ENCODE results near the gene SCGB1C1.
A peak's percentile ranks its signal among the peaks of the same experiment; 100 is the strongest.

SCGB1C1 gene

DNA sequence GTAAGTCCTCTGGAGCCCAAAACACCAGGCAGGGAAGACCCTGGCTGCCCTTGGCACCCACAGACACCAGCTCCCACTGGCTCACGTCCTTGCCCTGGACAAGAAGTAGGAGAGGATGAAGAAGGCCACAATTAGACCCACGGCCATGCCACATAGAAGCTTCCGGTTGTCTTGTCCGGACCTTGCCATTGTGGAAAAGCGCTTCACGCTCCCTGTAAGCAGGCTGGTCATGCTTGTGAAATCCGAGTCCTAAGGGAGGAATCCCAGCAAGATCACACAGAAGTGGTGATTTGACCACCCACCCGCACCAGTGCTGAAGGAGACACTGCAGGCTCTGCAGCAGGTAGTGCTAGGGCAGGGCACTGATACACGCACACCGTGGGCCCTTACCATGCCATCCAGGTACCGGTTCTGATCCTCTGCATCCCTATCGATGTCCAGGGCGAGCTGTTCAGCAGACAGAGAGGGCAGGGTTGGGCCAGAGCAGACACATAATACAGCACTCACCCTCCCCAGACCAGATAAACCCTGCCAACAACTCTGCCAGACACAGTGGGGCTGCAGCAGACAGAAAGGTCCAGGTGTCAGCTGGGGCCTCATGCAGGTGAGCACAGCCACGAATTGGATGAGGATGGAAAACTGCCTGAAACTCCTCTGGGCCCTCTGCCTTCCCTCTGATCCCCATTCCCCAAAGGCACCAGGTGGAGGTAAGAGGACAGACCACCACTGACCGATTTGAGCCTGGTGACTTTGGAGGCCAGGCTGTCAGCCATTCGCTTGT is 12.5 kb downstream of the SCGB1C1 start:
- DNase-seq, result no peak

DNA sequence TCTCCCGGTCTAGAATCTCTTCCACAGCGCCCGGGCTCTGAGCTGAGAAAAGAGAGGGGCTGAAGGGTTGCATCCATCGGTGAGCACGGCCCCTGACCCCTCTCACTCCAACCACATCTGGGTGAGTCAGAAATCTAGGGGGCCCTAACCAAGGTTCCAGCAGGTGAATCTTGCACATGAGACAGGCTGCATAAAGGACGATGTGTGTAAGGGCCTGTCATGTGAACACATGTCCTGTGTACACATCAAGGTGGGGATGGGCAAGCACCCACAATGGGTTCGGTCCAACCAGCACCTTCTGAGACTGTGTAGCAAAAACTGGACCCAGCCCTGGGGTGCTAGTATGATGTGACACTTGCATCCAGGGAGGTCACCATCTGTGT is 13.1 kb downstream of the SCGB1C1 start:
- DNase-seq, result no peak

- no peak for DNase-seq
Measured at GRCh38 chr11:206526-207207, 13.8 kb downstream of the SCGB1C1 start.

- DNase-seq, result peak; percentile 63
Measured at GRCh38 chr11:207208-207862, 14.5 kb downstream of the SCGB1C1 start, which contains the start of the genes BET1L and RIC8A. Gene BET1L, minus strand, starts transcription at chr11:207399. Its CDS starts 78 bp downstream, at chr11:207321. Gene RIC8A, plus strand, starts transcription at chr11:207708. Its CDS starts 1,147 bp downstream, at chr11:208855.

GRCh38 chr11:207863-208180 is 14.9 kb downstream of the SCGB1C1 start:
- DNase-seq, result no peak

DNA sequence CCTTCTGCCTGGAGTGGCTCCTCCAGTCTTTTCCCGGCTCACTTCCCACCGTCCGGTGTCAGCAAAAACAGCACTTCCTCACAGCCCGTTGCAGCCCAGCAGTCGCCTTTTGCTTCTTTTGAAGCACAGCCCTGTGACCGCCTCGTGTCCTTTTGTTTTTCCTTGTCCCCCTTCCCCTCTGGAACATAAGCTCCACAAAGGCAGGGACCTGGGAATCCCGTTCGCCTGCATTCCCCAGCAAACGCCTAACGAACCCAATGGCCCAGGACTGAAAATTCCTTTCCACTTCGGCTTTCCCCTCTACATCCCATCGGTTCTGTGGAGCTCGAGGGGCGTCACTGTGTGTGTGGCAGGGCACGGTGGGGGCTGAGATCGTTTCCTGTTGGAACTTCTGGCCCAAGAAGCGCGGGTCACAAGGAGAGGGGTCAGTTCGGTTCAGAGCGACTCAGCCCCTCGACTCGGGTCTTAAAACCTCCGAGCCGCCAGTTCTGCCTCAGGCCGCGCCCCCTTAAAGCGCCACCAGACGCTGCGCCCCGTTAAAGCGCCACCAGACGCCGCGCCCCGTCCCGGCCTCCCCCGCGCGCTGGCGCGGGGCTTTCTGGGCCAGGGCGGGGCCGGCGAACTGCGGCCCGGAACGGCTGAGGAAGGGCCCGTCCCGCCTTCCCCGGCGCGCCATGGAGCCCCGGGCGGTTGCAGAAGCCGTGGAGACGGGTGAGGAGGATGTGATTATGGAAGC is 15.5 kb downstream of the SCGB1C1 start:
- no peak for DNase-seq

- DNase-seq, result no peak
Measured at GRCh38 chr11:208917-209260, 16.0 kb downstream of the SCGB1C1 start.

GRCh38 chr11:209275-210121 is 16.6 kb downstream of the SCGB1C1 start:
- DNase-seq, result no peak

GRCh38 chr11:210122-210802 is 17.4 kb downstream of the SCGB1C1 start:
- no peak for DNase-seq

GRCh38 chr11:210803-211180 is 17.9 kb downstream of the SCGB1C1 start:
- DNase-seq, result no peak

GRCh38 chr11:211295-211694 is 18.4 kb downstream of the SCGB1C1 start:
- no peak for DNase-seq

DNA sequence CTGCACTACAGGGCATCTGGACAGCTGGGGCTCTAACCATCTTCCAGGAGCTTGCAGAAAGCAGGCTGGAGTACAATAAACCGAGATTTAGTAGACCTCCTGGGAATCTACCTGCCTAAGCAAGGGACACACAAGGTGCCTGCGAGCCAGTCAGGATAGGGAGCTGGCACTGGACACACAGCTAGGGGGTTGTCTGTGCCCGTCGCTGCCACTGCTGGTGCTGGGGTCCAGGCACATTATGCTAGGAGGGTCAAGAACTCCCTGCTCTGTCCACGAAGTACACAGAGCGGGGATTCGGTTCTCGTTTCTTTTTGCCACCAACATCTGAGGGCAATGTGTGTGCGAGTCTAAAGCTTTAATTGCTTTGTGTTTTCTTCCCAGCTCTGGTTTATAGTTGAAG is 18.9 kb downstream of the SCGB1C1 start:
- DNase-seq, result no peak

- no peak for DNase-seq
Measured at GRCh38 chr11:212150-213100, 19.5 kb downstream of the SCGB1C1 start.

- no peak for DNase-seq
Measured at GRCh38 chr11:213111-213510, 20.2 kb downstream of the SCGB1C1 start.

DNA sequence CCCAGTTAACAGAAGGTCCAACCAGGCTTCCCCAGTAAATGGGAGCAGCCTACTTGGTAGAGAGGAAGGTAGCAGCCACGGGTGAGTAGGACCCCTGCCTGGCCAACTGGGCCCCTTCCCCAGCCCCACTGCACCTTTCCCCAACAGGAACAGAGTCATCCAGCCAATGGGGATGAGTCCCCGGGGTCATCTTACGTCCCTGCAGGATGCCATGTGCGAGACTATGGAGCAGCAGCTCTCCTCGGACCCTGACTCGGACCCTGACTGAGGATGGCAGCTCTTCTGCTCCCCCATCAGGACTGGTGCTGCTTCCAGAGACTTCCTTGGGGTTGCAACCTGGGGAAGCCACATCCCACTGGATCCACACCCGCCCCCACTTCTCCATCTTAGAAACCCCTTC is 21.2 kb downstream of the SCGB1C1 start:
- DNase-seq, result no peak

DNA sequence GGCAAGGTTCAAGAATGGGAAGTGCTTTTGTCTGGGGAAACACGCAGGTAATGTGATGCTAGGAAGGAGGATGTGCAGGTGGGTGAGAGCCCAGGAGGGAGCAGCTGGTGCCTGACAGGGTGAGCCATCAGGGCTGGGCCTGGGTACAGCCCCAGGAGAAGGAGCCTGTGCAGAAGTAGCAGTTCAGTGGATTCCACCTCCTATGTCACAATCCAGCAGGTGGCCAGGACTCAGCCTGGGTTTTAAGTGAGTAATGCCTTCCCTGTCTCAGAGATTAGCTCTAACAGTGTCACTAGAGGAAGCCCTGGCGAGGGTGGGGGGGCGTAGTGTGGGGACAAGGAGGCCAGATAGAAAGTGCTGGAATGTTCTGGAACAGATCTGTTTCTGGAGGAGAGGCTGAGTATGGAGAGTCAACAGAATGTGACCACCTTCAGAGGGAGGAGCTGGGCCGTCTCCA is 22.7 kb downstream of the SCGB1C1 start:
- no peak for DNase-seq

DNA sequence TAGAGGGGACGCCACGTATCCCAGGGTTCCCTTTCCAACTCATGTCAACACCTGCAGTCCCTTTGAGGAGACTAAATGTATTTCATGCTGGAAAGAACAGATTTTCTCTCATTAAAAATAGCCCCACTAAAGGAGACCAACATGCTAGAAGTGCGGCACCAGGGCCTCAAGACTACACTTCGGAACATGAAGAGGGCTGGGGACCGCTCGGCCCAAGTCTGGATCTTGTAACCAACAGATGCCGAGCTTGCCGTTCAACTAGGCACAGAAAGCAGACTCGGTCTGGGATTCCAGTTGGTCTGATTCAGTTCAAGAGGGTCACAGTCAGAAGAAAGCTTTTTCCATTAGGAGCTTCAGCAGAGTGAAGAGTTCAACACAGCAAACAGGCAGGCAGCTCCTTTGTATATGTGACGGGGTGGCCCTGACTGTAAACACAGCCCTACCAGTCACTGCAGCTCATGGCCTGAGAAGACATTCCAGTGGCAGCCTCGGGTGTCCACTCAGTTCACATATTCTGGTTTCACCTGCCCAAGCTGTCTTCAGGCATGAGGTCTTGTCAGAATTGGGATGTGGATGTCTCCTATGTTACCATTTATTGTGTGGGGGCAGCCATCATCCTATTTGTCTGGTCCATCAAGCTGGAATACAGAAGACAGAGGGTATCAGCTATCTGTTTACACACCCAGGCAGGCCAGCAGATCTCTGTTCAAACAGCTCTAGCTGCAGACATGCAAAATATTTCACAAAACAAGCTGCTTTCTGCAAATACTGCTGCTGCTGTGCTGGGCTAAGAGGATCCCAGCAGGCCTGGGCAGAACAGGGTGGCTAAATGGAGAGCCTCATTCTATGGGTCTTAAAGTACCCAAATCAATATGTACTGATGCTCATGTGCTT is 23.4 kb downstream of the SCGB1C1 start:
- DNase-seq, result no peak

GRCh38 chr11:217704-218103 is 24.8 kb downstream of the SCGB1C1 start:
- DNase-seq, result no peak

- no peak for DNase-seq
Measured at GRCh38 chr11:218815-219593, 26.1 kb downstream of the SCGB1C1 start.

Data from SHP77 treated with DMSO at 0.1 percent for 48 hours (cell line).